IMR-90 (cell line): ENCODE results near the gene TGFBR1. TPM values are rescaled to one million over a fixed set of nuclear protein-coding genes. Genes with fewer than 3 reads are reported as not detected.

ENCODE experiments used
- ATAC-seq: fragments of 200-7000 bp; cut with Tn5 transposase; 2 replicates; pipeline ENCODE4 v1.9.1; 2020; ENCODE audit warnings: low read depth, mild to moderate bottlenecking, moderate library complexity
- BruUV-seq: library from RNA; stranded (reverse); fragments of 400-500 nt; replicated peaks from 2 replicates; lab custom pipeline; 2021; lab: Mats Ljungman, UMichigan
- CTCF ChIA-PET: fragments of 300-600 bp; formaldehyde crosslinking; extraction: SDS; loops from one replicate; lab custom pipeline; 2021; ENCODE audit warnings: antibody characterized with exemption; lab: Yijun Ruan, JAX
- POLR2A ChIA-PET: fragments of 300-600 bp; sonication (Branson Sonifier 250); formaldehyde crosslinking; loops from one replicate; lab custom pipeline; 2022; ENCODE audit warnings: antibody characterized with exemption; ENCODE audit not compliant: unreplicated experiment; lab: Charles Lee
- DNase-seq: peaks from one replicate; pipeline ENCODE4 v3.0.0; 2013
- H2AFZ ChIP-seq: replicated peaks from 2 replicates; pipeline ENCODE3; 2013; ENCODE audit warnings: low read length, mild to moderate bottlenecking; ENCODE audit not compliant: poor library complexity
- H2AK5ac ChIP-seq: 2 replicates; pipeline ENCODE4 v1.6.1; 2013; ENCODE audit warnings: low read depth, low read length, inconsistent platforms
- H2AK9ac ChIP-seq: replicated peaks from 2 replicates; pipeline ENCODE3; 2013; ENCODE audit warnings: mild to moderate bottlenecking, low read depth, low read length, moderate library complexity; ENCODE audit not compliant: poor library complexity
- H2BK120ac ChIP-seq: 2 replicates; pipeline ENCODE4 v1.6.1; 2013; ENCODE audit warnings: low read depth, low read length, inconsistent platforms
- H2BK15ac ChIP-seq: 3 replicates; pipeline ENCODE4 v1.6.1; 2013; ENCODE audit warnings: low read depth, low read length, inconsistent platforms
- H2BK20ac ChIP-seq: 2 replicates; pipeline ENCODE4 v1.6.1; 2013; ENCODE audit warnings: low read depth, mild to moderate bottlenecking, inconsistent platforms, low read length, moderate library complexity
- H2BK5ac ChIP-seq: 2 replicates; pipeline ENCODE4 v1.6.1; 2013; ENCODE audit warnings: mild to moderate bottlenecking, low read depth, low read length, inconsistent platforms; ENCODE audit not compliant: poor library complexity, severe bottlenecking
- H3K14ac ChIP-seq: replicated peaks from 2 replicates; pipeline ENCODE4 v1.6.1; 2013; ENCODE audit warnings: low read depth, low read length, inconsistent platforms
- H3K18ac ChIP-seq: 2 replicates; pipeline ENCODE4 v1.6.1; 2013; ENCODE audit warnings: low read depth, low read length, control low read depth
- H3K23ac ChIP-seq: 2 replicates; pipeline ENCODE4 v1.6.1; 2013; ENCODE audit warnings: low read depth, low read length, inconsistent platforms
- H3K27ac ChIP-seq: 2 replicates; pipeline ENCODE4 v1.5.1; 2013; ENCODE audit warnings: mild to moderate bottlenecking, control low read depth, low read length; ENCODE audit not compliant: insufficient read depth
- H3K27me3 ChIP-seq: 2 replicates; pipeline ENCODE4 v1.6.1; 2013; ENCODE audit warnings: low read length; ENCODE audit not compliant: control insufficient read depth, insufficient read depth
- H3K36me3 ChIP-seq: 2 replicates; pipeline ENCODE4 v1.6.1; 2013; ENCODE audit warnings: low read length, mixed read lengths; ENCODE audit not compliant: control insufficient read depth, insufficient read depth
- H3K4ac ChIP-seq: 2 replicates; pipeline ENCODE4 v1.6.1; 2013; ENCODE audit warnings: low read depth, low read length, inconsistent platforms
- H3K4me1 ChIP-seq: 2 replicates; pipeline ENCODE4 v1.6.1; 2013; ENCODE audit warnings: low read length, mixed read lengths; ENCODE audit not compliant: control insufficient read depth, insufficient read depth
- H3K4me2 ChIP-seq: 2 replicates; pipeline ENCODE4 v1.6.1; 2013; ENCODE audit warnings: low read depth, mild to moderate bottlenecking, control low read depth, low read length, moderate library complexity
- H3K4me3 ChIP-seq: 2 replicates; pipeline ENCODE4 v1.5.1; 2013; ENCODE audit warnings: low read depth, mild to moderate bottlenecking, control low read depth, low read length, moderate library complexity; ENCODE audit not compliant: insufficient read depth
- H3K56ac ChIP-seq: 2 replicates; pipeline ENCODE4 v1.6.1; 2013; ENCODE audit warnings: low read length, inconsistent platforms; ENCODE audit not compliant: insufficient read depth; ENCODE audit errors: extremely low read depth
- H3K79me1 ChIP-seq, 2 experiments: 2 replicates each; pipeline ENCODE4 v1.6.1; 2013; ENCODE audit warnings: low read length in 2 of 2, inconsistent platforms in 1 of 2, low read depth in 1 of 2
- H3K9ac ChIP-seq: 2 replicates; pipeline ENCODE4 v1.6.1; 2013; ENCODE audit warnings: low read depth, low read length, control low read depth
- H3K9me1 ChIP-seq: 2 replicates; pipeline ENCODE4 v1.6.1; 2013; ENCODE audit warnings: low read length, inconsistent platforms; ENCODE audit not compliant: insufficient read depth
- H3K9me3 ChIP-seq: 2 replicates; pipeline ENCODE4 v1.6.1; 2013; ENCODE audit warnings: low read length; ENCODE audit not compliant: control insufficient read depth, insufficient read depth
- H4K20me1 ChIP-seq: 2 replicates; pipeline ENCODE4 v1.6.1; 2013; ENCODE audit warnings: low read length, inconsistent platforms; ENCODE audit not compliant: insufficient read depth
- H4K5ac ChIP-seq: 2 replicates; pipeline ENCODE4 v1.6.1; 2013; ENCODE audit warnings: mild to moderate bottlenecking, low read depth, low read length, control low read depth
- H4K8ac ChIP-seq, 2 experiments: 2 replicates each; pipeline ENCODE4 v1.6.1; 2013; ENCODE audit warnings: low read depth in 2 of 2, low read length in 2 of 2, control low read depth in 1 of 2, inconsistent platforms in 1 of 2
- H4K91ac ChIP-seq: 2 replicates; pipeline ENCODE4 v1.6.1; 2013; ENCODE audit warnings: low read depth, low read length, inconsistent platforms; ENCODE audit not compliant: insufficient read depth
- BHLHE40 ChIP-seq: fragments of 150-350 bp; IDR thresholded peaks from 2 replicates; pipeline ENCODE4 v1.6.1; 2016; ENCODE audit warnings: mild to moderate bottlenecking, low read depth, low read length
- CEBPB ChIP-seq: IDR thresholded peaks from 2 replicates; pipeline ENCODE4 v1.6.1; 2012; ENCODE audit warnings: low read depth, low read length, improper control_type of control experiment
- CHD1 ChIP-seq: IDR thresholded peaks from 2 replicates; pipeline ENCODE4 v1.6.1; 2012; ENCODE audit warnings: low read depth, low read length, improper control_type of control experiment
- CTCF ChIP-seq: conservative IDR thresholded peaks from 2 replicates; pipeline ENCODE4 v1.5.1; 2012; ENCODE audit warnings: mild to moderate bottlenecking, low read depth, low read length, improper control_type of control experiment
- ELK1 ChIP-seq: fragments of 150-350 bp; IDR thresholded peaks from 2 replicates; pipeline ENCODE4 v1.6.1; 2016; ENCODE audit warnings: low read depth, mild to moderate bottlenecking, low read length, moderate library complexity, borderline replicate concordance
- MAZ ChIP-seq: IDR thresholded peaks from 2 replicates; pipeline ENCODE4 v1.6.1; 2012; ENCODE audit warnings: low read depth, mild to moderate bottlenecking, low read length, improper control_type of control experiment, moderate library complexity, borderline replicate concordance
- MXI1 ChIP-seq: IDR thresholded peaks from 2 replicates; pipeline ENCODE4 v1.6.1; 2012; ENCODE audit warnings: low read depth, mild to moderate bottlenecking, low read length, moderate library complexity, borderline replicate concordance
- RAD21 ChIP-seq: IDR thresholded peaks from 2 replicates; pipeline ENCODE4 v1.6.1; 2012; ENCODE audit warnings: low read length, improper control_type of control experiment
- RFX5 ChIP-seq: IDR thresholded peaks from 2 replicates; pipeline ENCODE4 v1.8.0; 2012; ENCODE audit warnings: low read depth, mild to moderate bottlenecking, low read length, moderate library complexity
- WGBS, 2 experiments: methylation state at CpG; one replicate each; pipeline versions ENCODE4 v1.1.5 to v1.1.7; 2013; ENCODE audit warnings: missing lambda C conversion rate in 2 of 2; ENCODE audit not compliant: insufficient read length in 1 of 2; ENCODE audit errors: extremely low coverage in 2 of 2; 5-methylcytosine and 5-hydroxymethylcytosine counted together
- dilution Hi-C: fragments of 300-500 bp; cut with HindIII; formaldehyde crosslinking; loops from one replicate; pipeline ENCODE4 v1.14.3; 2018; ENCODE audit warnings: low sequenced_read_pairs; ENCODE audit not compliant: unreplicated experiment
- in situ Hi-C: fragments of 300-500 bp; cut with MboI; formaldehyde crosslinking; loops from 3 replicates; pipeline ENCODE4 v1.14.3; 2019; ENCODE audit warnings: low sequenced_read_pairs, inconsistent platforms, mixed read lengths
- intact Hi-C: fragments of 100-400 bp; cut with micrococcal nuclease; formaldehyde crosslinking; loops from 2 replicates; pipeline ENCODE4 v1.10.0; 2022
- polyA plus RNA-seq, 3 experiments: library from polyadenylated mRNA; depleted of rRNA; stranded (reverse); fragments of >200 nt; gene quantifications; 2 replicates each; pipeline ENCODE4 v1.2.3, GENCODE V29; 2012; ENCODE audit warnings: low replicate concordance in 1 of 3
- total RNA-seq: library from RNA; depleted of rRNA; stranded (reverse); fragments of >200 nt; gene quantifications from 2 replicates; pipeline ENCODE4 v1.2.3, GENCODE V29; 2012

TGFBR1 gene
- total and polyA plus RNA-seq, 2 of the 4 experiments (the other 2 are of a cell fraction): 15.1 to 75.3 TPM

- no peak overlapping the region for H2BK120ac ChIP-seq
- H3K14ac ChIP-seq: no peak overlapping the region
- peaks cover 10% of the 10 kb centered on the region for H3K4me1 ChIP-seq
- H3K9me1 ChIP-seq: no peaks in the 10 kb centered on the region
- H2BK20ac ChIP-seq: no peak overlapping the region
- DNase-seq (no peak), ATAC-seq (no peak)
- in situ Hi-C loops (no loop called here), dilution Hi-C loops (no loop called here), intact Hi-C loops (no loop called here)
- H2BK15ac ChIP-seq: no peak overlapping the region
- H3K27ac ChIP-seq: no peak overlapping the region
- H3K56ac ChIP-seq: no peak overlapping the region
- POLR2A ChIA-PET: no interaction called here
- TF ChIP-seq ELK1 (no peak), MAZ (no peak), RAD21 (no peak), BHLHE40 (no peak), CTCF (no peak), RFX5 (no peak), CHD1 (no peak), MXI1 (no peak), CEBPB (no peak)
- no peak overlapping the region; the same call in 1 of the 2 replicates for H2AK5ac ChIP-seq
- CTCF ChIA-PET: interaction anchor here (1.1 kb wide), 1 partner anchor 14 kb away, joined by 3 read pairs; no protein-coding TSS in a partner anchor
- 80% methylated on average over 7 of the region's 15 CpGs; no CpG with 5 or more reads in 1 of the 2 experiments for WGBS, 2 experiments
- H4K91ac ChIP-seq: no peak overlapping the region
- no peak overlapping the region for H2AK9ac ChIP-seq
- no peak overlapping the region for H3K9ac ChIP-seq
- no peak overlapping the region for H3K4me3 ChIP-seq
- H2AFZ ChIP-seq: no peak overlapping the region
- H3K4me2 ChIP-seq: no peak overlapping the region
- no peaks in the 10 kb centered on the region for H3K9me3 ChIP-seq
- H4K8ac ChIP-seq: no peak overlapping the region
- no peak overlapping the region for H3K23ac ChIP-seq
- no TSS peak for BruUV-seq
- H4K20me1 ChIP-seq: no peaks in the 10 kb centered on the region
- H4K5ac ChIP-seq: no peak overlapping the region
- no peaks in the 10 kb centered on the region for H3K79me1 ChIP-seq
- H3K27me3 ChIP-seq: peaks cover 24% of the 10 kb centered on the region
- no peak overlapping the region for H3K4ac ChIP-seq
- no peak overlapping the region for H3K18ac ChIP-seq
- no peak overlapping the region for H2BK5ac ChIP-seq
- H3K36me3 ChIP-seq: no peaks in the 10 kb centered on the region
Measured at GRCh38 chr9:99171225-99172123, 66.6 kb downstream of the TGFBR1 start.
